ENCODE data around the gene TMEM38B.
"Not testable (repeated sequence)": the region's sequence is repeated elsewhere in the genome, so short reads cannot be mapped to it uniquely, and the experiment has no call there.

The TMEM38B gene

DNA sequence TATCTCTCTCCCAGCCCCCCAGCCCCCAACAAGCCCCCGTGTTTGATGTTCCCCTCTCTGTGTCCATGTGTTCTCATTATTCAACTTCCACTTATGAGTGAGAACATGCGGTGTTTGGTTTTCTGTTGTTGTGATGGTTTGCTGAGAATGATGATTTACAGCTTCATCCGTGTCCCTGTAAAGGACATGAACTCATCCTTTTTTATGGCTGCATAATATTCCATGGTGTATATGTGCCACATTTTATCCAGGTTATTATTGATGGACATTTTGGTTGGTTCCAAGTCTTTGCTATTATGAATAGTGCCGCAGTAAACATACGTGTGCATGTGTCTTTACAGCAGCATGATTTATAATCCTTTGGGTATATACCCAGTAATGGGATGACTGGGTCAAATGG, 33.9 kb downstream of the TMEM38B start:
- DNase-seq: not testable (repeated sequence)

DNA sequence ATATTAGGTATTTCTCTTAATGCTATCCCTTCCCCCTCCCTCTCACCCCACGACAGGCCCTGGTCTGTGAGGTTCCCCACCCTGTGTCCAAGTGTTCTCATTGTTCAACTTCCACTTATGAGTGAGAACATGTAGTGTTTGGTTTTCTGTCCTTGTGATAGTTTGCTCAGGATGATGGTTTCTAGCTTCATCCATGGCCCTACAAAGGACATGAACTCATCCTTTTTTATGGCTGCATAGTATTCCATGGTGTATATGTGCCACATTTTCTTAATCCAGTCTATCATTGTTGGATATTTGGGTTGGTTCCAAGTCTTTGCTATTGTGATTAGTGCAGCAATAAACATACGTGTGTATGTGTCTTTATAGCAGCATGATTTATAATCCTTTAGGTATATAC, 37.1 kb downstream of the TMEM38B start:
- not testable (repeated sequence) for DNase-seq

DNA sequence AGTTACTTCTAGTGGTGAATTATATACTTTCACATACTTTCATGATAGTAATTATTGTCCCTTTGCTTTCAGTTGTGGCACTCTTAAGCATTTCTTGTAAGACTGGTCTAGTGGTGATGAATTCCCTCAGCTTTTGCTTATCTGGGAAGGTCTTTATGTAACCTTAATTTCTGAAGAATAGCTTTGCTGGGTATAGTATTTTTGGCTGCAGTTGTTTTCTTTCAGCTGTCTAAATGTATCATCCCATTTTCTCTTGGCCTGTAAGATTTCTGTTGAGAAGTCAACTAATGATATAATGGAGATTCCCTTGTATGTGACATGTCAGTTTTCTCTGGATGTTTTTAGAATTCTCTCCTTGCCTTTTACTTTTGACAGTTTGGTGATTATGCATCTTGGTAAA, 41.0 kb downstream of the TMEM38B start:
- DNase-seq: no peak

DNA sequence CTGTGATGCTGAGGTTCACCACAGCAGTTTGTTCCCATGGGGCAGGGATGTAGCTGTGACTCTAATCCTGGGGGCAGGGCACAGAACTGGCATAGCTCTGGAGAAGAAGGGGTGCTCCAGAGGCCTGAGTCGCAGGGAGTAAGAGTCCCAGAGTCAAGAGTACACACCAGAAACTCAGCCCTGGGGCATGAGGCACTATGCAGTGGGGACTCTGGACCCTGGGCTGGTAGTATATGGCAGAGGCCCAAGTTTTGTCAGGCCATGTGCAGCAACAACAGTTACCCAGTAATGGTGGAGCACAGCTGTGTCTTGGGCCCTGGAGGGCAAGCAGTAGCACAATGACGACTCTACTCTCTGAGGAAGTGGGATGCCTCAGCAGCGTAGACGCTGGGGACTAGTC, 42.9 kb downstream of the TMEM38B start:
- no peak for DNase-seq

DNA sequence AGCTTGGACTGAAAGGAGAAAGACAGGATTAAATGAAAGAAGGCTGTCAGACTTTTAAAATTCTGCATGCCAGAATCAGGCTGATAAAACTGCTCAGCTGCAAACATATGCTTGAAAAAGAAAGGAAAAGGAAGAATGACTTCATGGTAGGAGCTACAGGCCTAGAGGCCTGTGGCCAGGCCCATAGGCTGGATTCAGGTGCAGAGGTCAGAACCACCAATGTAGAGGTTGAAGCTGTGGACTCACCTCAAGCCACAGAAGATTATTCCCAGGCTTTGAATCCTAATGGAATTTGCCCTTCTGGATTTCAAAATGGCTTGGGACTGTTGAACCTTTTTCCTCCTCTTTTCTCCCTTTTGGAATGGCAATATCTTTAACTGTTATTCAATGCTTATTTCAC, 47.7 kb downstream of the TMEM38B start:
- DNase-seq: no peak

DNA sequence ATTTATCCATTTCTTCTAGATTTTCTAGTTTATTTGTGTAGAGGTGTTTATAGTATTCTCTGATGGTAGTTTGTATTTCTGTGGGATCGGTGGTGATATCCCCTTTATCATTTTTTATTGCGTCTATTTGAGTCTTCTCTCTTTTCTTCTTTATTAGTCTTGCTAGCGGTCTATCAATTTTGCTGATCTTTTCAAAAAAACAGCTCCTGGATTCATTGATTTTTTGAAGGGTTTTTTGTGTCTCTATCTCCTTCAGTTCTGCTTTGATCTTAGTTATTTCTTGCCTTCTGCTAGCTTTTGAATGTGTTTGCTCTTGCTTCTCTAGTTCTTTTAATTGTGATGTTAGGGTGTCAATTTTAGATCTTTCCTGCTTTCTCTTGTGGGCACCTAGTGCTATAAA, 53.0 kb downstream of the TMEM38B start:
- DNase-seq: not testable (repeated sequence)

DNA sequence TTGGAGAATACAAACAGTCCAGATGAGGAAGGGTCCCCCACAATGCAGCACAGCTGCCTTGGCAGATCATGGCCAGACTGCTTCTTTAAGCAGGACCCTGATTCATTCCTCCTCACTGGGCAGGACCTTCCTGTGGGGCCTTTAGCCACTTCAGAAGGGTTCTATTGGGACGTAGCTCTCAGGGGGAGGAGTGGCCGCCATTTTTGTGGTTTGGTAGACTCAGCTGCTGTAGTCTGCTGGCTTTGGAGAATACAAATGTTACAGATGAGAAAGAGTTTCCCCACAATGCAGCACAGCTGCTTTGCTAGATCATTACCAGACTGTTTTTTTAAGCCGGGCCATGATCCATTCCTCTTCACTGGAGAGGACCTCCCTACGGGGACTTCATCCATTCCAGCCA, 57.4 kb downstream of the TMEM38B start:
- no peak for DNase-seq

DNA sequence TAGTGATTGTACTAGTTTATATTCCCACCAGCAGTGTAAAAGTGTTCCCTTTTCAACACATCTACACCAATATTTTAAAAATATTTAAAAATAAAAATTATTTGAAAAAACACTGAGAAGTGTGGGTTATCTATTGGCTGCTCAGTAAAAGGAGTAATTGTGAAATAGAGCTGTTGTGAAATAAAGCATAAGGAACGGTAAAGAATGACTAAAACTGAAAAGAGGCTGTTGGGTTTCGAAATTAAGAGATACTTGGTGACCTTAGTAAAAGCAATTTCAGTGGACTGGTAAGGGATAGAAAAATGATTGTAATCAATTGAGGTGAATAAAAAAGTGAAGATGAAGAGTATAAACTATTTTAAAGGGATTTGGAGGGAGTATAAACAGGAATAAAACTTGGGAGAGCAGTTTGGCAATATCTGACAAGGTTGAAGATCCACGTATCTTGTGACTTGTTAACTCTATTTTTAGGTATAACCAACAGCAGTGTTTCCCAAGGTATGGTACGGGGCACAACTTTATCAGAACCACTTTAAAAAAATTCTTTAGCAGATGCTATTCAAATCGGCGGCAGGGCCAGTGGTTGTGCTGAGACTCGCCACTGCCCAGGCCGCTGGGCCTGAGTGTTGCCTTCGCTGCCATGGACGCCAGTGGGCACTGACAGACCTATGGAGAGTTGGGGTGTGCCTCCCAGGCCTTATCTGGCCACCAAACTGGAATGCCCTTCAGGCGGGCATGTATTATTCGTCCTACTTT, 63.3 kb downstream of the TMEM38B start:
- no peak for DNase-seq

DNA sequence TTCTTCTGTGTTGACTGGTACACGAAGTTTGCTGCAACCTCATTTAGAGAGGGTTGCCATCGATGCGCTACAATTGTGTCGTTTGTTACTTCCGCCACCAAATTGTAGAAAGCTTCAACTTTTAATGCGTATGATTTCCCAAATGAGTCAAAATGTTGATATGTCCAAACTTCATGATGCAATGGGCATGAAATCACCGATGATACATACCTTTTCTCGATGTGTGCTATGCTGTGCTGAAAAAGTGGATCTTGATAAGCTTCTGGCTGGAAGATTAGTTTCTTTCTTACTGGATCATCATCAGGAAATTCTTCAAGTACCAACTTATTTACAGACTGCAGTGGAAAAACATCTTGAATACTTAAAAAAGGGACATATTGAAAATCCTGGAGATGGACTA, 65.7 kb downstream of the TMEM38B start:
- no peak for DNase-seq

DNA sequence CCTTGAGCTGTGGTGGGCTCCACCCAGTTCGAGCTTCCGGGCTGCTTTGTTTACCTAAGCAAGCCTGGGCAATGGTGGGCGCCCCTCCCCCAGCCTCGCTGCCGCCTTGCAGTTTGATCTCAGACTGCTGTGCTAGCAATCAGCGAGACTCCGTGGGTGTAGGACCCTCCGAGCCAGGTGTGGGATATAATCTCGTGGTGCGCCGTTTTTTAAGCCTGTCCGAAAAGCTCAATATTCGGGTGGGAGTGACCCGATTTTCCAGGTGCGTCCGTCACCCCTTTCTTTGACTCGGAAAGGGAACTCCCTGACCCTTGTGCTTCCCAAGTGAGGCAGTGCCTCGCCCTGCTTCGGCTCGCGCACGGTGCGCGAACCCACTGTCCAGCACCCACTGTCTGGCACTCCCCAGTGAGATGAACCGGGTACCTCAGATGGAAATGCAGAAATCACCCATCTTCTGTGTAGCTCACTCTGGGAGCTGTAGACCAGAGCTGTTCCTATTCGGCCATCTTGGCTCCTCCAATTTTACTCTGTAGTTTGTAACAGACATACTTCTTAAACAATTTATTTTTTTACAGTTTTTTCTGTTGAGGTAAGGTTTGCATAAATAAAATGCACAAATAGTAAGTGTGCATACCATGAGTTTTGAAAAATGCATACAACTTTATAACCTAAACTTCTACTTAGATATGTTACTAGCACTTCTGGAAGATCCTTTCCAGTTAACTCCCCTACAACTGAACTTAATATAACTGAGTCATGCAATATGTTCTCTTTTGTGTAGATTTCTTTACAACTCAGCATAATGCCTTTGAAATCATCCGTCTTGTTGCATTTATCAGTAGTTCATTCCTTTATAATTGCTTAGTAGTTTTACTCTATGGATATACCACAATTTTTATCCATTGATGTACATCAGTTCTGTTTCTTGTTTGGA, 88.5 kb downstream of the TMEM38B start:
- not testable (repeated sequence) for DNase-seq

DNA sequence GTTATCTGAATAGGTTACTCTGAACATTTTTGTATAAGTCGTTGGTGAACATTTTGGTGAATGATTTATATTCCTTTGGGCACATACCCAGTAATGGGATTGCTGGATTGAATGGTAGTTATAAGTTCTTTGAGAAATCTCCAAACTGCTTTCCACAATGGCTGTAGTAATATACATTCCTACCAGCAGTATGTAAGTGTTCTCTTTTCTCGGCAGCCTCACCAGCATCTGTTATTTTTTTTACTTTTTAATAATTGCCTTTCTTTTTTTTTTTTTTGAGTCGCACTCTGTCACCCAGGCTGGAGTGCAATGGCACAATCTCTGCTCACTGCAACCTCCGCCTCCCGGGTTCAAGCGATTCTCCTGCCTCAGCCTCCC, 89.1 kb downstream of the TMEM38B start:
- DNase-seq: not testable (repeated sequence)

DNA sequence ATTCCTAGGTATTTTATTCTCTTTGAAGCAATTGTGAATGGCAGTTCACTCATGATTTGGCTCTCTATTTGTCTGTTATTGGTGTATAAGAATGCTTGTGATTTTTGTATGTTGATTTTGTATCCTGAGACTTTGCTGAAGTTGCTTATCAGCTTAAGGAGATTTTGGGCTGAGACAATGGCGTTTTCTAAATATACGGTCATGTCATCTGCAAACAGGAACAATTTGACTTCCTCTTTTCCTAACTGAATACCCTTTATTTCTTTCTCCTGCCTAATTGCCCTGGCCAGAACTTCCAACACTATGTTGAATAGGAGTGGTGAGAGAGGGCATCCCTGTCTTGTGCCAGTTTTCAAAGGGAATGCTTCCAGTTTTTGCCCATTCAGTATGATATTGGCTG, 92.5 kb downstream of the TMEM38B start:
- not testable (repeated sequence) for DNase-seq

DNA sequence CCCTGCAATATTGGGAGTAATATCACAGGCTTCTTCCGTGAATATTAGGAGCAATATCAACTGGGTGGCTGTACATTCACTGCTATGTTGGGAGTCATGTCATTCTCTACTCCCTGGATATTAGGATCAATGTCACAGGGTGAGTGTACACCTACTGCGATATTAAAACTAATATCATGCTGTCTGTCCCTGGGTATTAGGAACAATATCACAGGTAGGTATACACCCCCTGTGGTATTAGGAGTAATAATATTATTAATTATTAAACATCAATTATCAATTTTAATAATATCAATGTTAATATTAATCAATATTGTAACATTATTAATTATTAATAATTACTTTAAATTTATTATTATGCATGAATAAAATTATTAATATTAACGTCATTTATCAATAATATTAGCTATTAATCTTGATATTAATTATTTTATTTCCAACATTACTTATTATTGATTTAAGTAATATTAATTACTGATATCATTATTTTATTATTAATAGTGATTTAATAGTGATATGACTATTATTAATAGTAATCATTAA, 121.9 kb downstream of the TMEM38B start:
- DNase-seq: no peak

DNA sequence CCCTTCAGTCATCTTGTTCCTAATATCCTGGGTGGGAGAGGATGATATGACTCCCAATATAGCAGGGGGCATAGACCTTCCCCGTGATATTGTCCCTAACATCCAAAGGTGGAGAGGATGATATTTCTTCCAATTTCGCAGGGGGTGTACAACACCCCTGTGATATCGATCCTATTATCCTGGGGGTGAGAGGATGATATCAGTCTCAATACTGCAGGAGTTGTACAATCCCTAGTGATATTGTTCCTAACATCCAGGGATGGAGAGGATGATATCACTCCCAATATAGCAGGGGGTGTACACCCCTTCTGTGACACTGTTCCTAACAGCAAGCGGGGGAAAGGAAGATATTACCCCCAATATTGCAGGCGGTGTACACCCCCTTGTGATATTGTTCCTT, 122.6 kb downstream of the TMEM38B start:
- DNase-seq: no peak

DNA sequence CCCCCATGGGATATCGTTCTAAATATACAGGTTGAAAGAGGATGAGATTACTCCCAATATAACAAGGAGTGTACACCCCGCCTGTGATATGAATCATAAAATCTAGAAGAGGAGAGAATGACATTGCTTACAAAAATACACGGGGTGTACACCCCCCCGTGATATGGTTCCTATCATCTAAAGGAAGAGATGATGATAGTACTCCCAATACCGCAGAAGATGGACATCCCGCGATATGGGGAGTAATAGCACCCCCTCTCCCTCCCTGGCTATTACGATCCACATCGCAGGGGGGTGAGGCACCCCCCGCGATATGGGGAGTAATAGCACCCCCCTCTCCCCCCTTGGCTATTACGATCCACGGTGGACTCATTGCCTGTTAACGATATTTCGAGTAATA, 124.6 kb downstream of the TMEM38B start:
- DNase-seq: no peak

DNA sequence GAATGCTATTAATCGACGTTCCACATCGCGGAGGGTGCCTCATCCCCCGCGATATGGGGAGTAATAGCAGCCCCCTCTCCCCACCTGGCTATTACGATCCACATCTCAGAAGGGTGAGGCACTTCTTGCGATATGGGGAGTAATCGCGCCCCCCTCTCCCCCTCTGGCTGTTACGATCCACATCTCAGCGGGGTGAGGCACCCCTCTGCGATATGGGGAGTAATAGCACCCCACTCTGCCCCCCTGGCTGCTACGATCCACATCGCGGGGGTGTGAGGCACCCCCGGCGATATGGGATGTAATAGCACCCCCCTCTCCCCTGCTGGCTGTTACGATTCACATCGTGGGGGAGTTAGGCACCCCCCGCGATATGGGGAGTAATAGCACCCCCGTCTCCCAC, 128.5 kb downstream of the TMEM38B start:
- DNase-seq: no peak
